Activated T-helper 1 cell treated with anti-CD3 and anti-CD28 coated beads, Interleukin-12 subunit alpha, Interleukin-12 subunit beta, Interleukin-2, Interleukin-4 antibody, amounts not matched to agents 30 ng/mL and 10 ng/mL and 1 ng/mL, durations not matched to agents 14 hours and 24 hours and 36 hours (primary cell): ENCODE measurements around the gene ALKBH1. TPM values are rescaled to one million over a fixed set of nuclear protein-coding genes. Genes with fewer than 3 reads are reported as not detected.
"Not testable (repeated sequence)": the region's sequence is repeated elsewhere in the genome, so short reads cannot be mapped to it uniquely, and the experiment has no call there.

Experiments
- DNase-seq: peaks from one replicate; pipeline ENCODE4 v3.0.0; 2021; ENCODE audit warnings: low spot score
- H3K27ac Mint-ChIP-seq: one replicate; pipeline ENCODE4 v1.8.0; 2021; ENCODE audit warnings: mild to moderate bottlenecking, mixed read lengths
- H3K27me3 Mint-ChIP-seq: one replicate; pipeline ENCODE4 v1.8.0; 2022; ENCODE audit warnings: mild to moderate bottlenecking, moderate library complexity, mixed read lengths; ENCODE audit not compliant: insufficient read depth
- H3K36me3 Mint-ChIP-seq: one replicate; pipeline ENCODE4 v1.8.0; 2021; ENCODE audit warnings: low read depth, mixed read lengths
- H3K4me1 Mint-ChIP-seq: one replicate; pipeline ENCODE4 v1.8.0; 2021; ENCODE audit warnings: low read depth, mixed read lengths
- H3K4me3 Mint-ChIP-seq: one replicate; pipeline ENCODE4 v1.8.0; 2021; ENCODE audit warnings: mild to moderate bottlenecking, moderate library complexity, mixed read lengths
- H3K9me3 Mint-ChIP-seq: one replicate; pipeline ENCODE4 v1.8.0; 2021; ENCODE audit warnings: mixed read lengths
- intact Hi-C: fragments of 100-400 bp; cut with micrococcal nuclease; formaldehyde crosslinking; loops from one replicate; pipeline ENCODE4 v1.15.1; 2024
- total RNA-seq: library from RNA; stranded (reverse); gene quantifications from 2 replicates; pipeline ENCODE4 v1.2.3, GENCODE V29; 2022

ALKBH1 gene
- total RNA-seq, 1 donor from 2014 or later = 16.3 TPM

DNA sequence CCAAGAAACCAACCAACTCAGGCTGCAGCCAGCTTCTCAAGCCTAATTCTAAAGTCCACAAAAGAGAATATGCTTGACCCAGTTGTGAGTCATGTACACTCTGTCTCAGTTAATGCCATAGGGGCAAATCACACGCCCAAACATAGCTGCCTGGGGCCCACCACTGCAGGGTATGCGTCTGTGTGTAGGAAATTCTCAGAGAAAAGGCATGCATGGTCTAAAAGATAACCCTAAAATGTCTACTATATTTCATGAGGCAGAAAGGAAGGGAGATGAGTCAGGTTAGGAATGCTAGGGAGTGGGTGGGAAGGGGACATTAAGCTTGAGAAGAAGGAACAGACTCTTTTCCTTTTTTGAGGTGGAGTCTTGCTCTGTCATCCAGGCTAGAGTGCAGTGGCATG lies 69.1 kb downstream of the ALKBH1 start:
- Mint-ChIP-seq H3K27ac (no peak overlapping the region), H3K9me3 (peaks cover 17% of the 10 kb centered on the region)

DNA sequence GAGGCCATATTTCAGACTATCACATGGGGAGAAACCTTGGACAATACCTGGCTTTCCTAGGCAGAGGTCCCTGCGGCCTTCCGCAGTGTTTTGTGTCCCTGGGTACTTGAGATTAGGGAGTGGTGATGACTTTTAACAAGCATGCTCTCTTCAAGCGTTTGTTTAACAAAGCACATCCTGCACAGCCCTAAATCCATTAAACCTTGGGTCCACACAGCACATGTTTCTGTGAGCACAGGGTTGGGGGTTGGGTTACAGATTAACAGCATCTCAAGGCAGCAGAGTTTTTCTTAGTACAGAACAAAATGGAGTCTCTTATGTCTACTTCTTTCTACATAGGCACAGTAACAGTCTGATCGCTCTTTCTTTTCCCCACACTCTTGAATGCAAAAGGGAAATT lies 72.0 kb downstream of the ALKBH1 start:
- H3K36me3 Mint-ChIP-seq, H3K27ac Mint-ChIP-seq, H3K27me3 Mint-ChIP-seq, H3K4me3 Mint-ChIP-seq, DNase-seq, intact Hi-C loops, H3K4me1 Mint-ChIP-seq: not testable (repeated sequence)
- H3K9me3 Mint-ChIP-seq = peaks cover 17% of the 10 kb centered on the region

More for the DNA sequence above, 69.1 kb downstream of the ALKBH1 start:
- DNase-seq = no peak
- peaks cover 20% of the 10 kb centered on the region for H3K4me1 Mint-ChIP-seq
- intact Hi-C loops = no loop called here
- H3K4me3 Mint-ChIP-seq = no peak overlapping the region
- H3K27me3 Mint-ChIP-seq = no peaks in the 10 kb centered on the region
- no peaks in the 10 kb centered on the region for H3K36me3 Mint-ChIP-seq

DNA sequence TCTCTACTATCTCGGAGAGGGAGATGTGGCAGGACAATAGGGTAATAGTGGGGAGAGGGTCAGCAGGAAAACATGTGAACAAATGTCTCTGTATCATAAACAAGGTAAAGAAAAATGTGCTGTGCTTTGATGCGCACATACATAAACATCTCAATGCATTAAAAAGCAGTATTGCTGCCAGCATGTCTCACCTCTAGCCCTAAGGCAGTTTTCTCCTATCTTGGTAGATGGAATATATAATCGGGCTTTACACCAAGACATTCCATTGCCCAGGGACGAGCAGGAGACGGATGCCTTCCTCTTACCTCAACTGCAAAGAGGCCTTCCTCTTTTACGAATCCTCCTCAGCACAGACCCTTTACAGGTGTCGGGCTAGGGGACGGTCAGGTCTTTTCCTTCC lies 72.4 kb downstream of the ALKBH1 start:
- H3K4me3 Mint-ChIP-seq, H3K4me1 Mint-ChIP-seq, H3K27me3 Mint-ChIP-seq, H3K36me3 Mint-ChIP-seq, DNase-seq, H3K27ac Mint-ChIP-seq, intact Hi-C loops: not testable (repeated sequence)
- H3K9me3 Mint-ChIP-seq = peaks cover 17% of the 10 kb centered on the region

DNA sequence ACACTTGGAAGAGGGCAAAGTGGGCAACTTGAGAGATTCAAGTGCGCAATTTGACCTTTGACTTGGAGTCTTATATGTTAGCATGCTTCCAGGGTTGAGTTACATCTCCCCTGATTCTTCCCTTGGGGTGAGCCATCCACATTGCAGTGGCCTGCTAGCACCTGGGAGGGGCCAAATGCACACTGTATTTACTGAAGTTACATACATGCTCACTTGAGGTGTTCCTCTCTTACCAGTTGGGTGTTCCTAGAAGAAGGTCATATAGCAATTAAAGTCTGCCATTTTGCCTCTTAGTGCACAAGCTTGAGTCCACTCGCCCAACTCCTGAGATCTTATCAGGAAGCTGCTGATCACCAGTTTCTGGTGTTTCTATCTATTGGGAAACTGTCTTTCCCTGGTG lies 77.7 kb downstream of the ALKBH1 start:
- peaks cover 17% of the 10 kb centered on the region for H3K9me3 Mint-ChIP-seq
- intact Hi-C loops = no loop called here
- peaks cover 10% of the 10 kb centered on the region for H3K27me3 Mint-ChIP-seq
- no peak for DNase-seq
- H3K27ac Mint-ChIP-seq = no peak overlapping the region
- peaks cover 4% of the 10 kb centered on the region for H3K4me1 Mint-ChIP-seq
- no peaks in the 10 kb centered on the region for H3K36me3 Mint-ChIP-seq
- H3K4me3 Mint-ChIP-seq = no peak overlapping the region

DNA sequence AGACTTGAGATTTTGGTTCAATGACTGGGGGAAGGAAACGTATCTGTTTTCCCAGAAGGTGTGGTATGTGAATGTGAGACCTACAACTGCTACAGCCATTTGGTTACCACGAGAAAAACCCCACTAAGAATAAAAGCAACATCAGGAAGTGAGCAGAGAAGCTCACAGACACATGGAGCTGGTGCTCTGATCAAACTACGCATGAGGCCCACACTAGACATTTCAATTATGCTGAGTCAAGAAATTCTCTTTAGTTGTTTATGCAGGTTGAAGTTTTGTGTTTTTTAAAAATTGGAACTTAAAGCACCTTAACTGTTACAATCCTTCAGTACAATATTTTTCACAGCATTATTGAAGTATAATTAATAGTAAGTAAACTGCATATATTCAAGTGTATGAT lies 82.5 kb downstream of the ALKBH1 start:
- no peak overlapping the region for H3K4me3 Mint-ChIP-seq
- no peaks in the 10 kb centered on the region for H3K36me3 Mint-ChIP-seq
- no peak for DNase-seq
- peaks cover 7% of the 10 kb centered on the region for H3K4me1 Mint-ChIP-seq
- intact Hi-C loops = no loop called here
- no peak overlapping the region for H3K27ac Mint-ChIP-seq
- H3K9me3 Mint-ChIP-seq = peaks cover 9% of the 10 kb centered on the region
- no peaks in the 10 kb centered on the region for H3K27me3 Mint-ChIP-seq

DNA sequence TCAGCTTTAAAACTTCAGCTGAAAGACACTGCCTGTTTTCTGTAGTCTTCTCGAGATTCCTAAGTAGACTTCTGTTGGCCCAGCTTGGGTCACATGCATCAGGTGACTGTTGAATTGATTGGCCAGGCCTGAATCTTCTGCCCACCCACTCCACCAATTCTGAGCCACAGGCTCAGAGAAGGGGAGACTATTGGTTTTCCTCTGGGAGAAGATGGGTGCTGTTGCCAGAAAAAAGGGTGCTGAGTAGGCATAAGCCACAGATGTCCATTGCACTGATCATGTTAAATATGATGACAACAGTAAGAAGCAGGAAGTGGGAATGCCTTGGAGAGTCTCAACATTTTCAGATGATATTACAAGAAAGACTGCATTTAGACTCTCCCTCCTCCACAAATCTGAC lies 84.6 kb downstream of the ALKBH1 start:
- intact Hi-C loops = no loop called here
- H3K27ac Mint-ChIP-seq = no peak overlapping the region
- H3K4me1 Mint-ChIP-seq = peaks cover 8% of the 10 kb centered on the region
- no peak for DNase-seq
- peaks cover 2% of the 10 kb centered on the region for H3K36me3 Mint-ChIP-seq
- H3K27me3 Mint-ChIP-seq = peaks cover 2% of the 10 kb centered on the region
- H3K9me3 Mint-ChIP-seq = peaks cover 3% of the 10 kb centered on the region
- no peak overlapping the region for H3K4me3 Mint-ChIP-seq

Other genes with a start within 250 kb of the ALKBH1 start
- 370 and 383 TPM in 2 replicates for gene AHSA1, start 249.9 kb downstream of the ALKBH1 start, total RNA-seq
- 0.08 TPM in 1 of 2 replicates, not detected in the other for gene ISM2, start 209.2 kb downstream of the ALKBH1 start, total RNA-seq
- 29.9 and 31.9 TPM in 2 replicates for gene SPTLC2, start 91.4 kb downstream of the ALKBH1 start, total RNA-seq
- 177 and 178 TPM in 2 replicates for gene SLIRP, start 80 bp upstream of the ALKBH1 start, total RNA-seq
- 112 and 118 TPM in 2 replicates for gene SNW1, start 53.1 kb upstream of the ALKBH1 start, total RNA-seq
- gene ADCK1, start 92.1 kb upstream of the ALKBH1 start, total RNA-seq = 3.9 and 5.4 TPM in 2 replicates